NCI-H69 (cell line): Measurements from ENCODE around the gene TMC1.
"Not testable (repeated sequence)": the region's sequence is repeated elsewhere in the genome, so short reads cannot be mapped to it uniquely, and the experiment has no call there.

Experiments used
- DNase-seq: peaks from one replicate; lab custom pipeline; 2025; lab: John Stamatoyannopoulos, UW

The TMC1 gene

GRCh38 chr9:72521416-72521815, at the start of gene TMC1:
Gene TMC1, plus strand, starts transcription at chr9:72521608. Its CDS starts 127,041 bp downstream, at chr9:72648649.
- not testable (repeated sequence) for DNase-seq

- DNase-seq: no peak
Observed at GRCh38 chr9:72473474-72474261, 47.7 kb upstream of the TMC1 start.

GRCh38 chr9:72474676-72475075, 46.7 kb upstream of the TMC1 start:
- DNase-seq: no peak

- DNase-seq: no peak
Observed at GRCh38 chr9:72476100-72476499, 45.3 kb upstream of the TMC1 start.

- peak; percentile 83 for DNase-seq
Observed at GRCh38 chr9:72476617-72477437, 44.6 kb upstream of the TMC1 start.

GRCh38 chr9:72477930-72478518, 43.4 kb upstream of the TMC1 start:
- peak; percentile 61 for DNase-seq

- no peak for DNase-seq
Observed at GRCh38 chr9:72478966-72479365, 42.4 kb upstream of the TMC1 start.

- DNase-seq: not testable (repeated sequence)
Observed at GRCh38 chr9:72480261-72480660, 41.1 kb upstream of the TMC1 start.

GRCh38 chr9:72480921-72481320, 40.5 kb upstream of the TMC1 start:
- DNase-seq: peak; percentile 45

- peak; percentile 33 for DNase-seq
Observed at GRCh38 chr9:72485821-72486593, 35.4 kb upstream of the TMC1 start.

- no peak for DNase-seq
Observed at GRCh38 chr9:72486594-72486955, 34.8 kb upstream of the TMC1 start.

GRCh38 chr9:72487665-72488064, 33.7 kb upstream of the TMC1 start:
- not testable (repeated sequence) for DNase-seq

- DNase-seq: no peak
Observed at GRCh38 chr9:72489986-72490385, 31.4 kb upstream of the TMC1 start.

- no peak for DNase-seq
Observed at GRCh38 chr9:72491242-72491641, 30.2 kb upstream of the TMC1 start.

GRCh38 chr9:72494051-72494450, 27.4 kb upstream of the TMC1 start:
- no peak for DNase-seq

- peak; percentile 94 for DNase-seq
Observed at GRCh38 chr9:72497447-72498046, 23.9 kb upstream of the TMC1 start.

- DNase-seq: no peak
Observed at GRCh38 chr9:72506615-72507014, 14.8 kb upstream of the TMC1 start.

- DNase-seq: no peak
Observed at GRCh38 chr9:72509053-72509452, 12.4 kb upstream of the TMC1 start.

GRCh38 chr9:72509635-72510034, 11.8 kb upstream of the TMC1 start:
- no peak for DNase-seq

GRCh38 chr9:72521011-72521410, 397 bp upstream of the TMC1 start:
- not testable (repeated sequence) for DNase-seq

- DNase-seq: peak; percentile 86
Observed at GRCh38 chr9:72524820-72525540, 3.6 kb downstream of the TMC1 start.
